Neural progenitor cell (in vitro differentiated cells): ENCODE measurements around the gene FANCD2.

Source experiments
- CTCF ChIP-seq: fragments of 200-600 bp; sonication (generic); IDR thresholded peaks from 2 replicates; pipeline ENCODE4 v1.5.1; 2017; ENCODE audit warnings: antibody characterized with exemption, mild to moderate bottlenecking
- EZH2 ChIP-seq: fragments of 200-600 bp; sonication (generic); IDR thresholded peaks from 2 replicates; pipeline ENCODE4 v1.6.1; 2017; ENCODE audit warnings: antibody characterized with exemption, mild to moderate bottlenecking, moderate library complexity
- EZH2phosphoT487 ChIP-seq: fragments of 200-600 bp; sonication (generic); IDR thresholded peaks from 2 replicates; pipeline ENCODE4 v1.6.1; 2017; ENCODE audit warnings: antibody characterized with exemption

DNA sequence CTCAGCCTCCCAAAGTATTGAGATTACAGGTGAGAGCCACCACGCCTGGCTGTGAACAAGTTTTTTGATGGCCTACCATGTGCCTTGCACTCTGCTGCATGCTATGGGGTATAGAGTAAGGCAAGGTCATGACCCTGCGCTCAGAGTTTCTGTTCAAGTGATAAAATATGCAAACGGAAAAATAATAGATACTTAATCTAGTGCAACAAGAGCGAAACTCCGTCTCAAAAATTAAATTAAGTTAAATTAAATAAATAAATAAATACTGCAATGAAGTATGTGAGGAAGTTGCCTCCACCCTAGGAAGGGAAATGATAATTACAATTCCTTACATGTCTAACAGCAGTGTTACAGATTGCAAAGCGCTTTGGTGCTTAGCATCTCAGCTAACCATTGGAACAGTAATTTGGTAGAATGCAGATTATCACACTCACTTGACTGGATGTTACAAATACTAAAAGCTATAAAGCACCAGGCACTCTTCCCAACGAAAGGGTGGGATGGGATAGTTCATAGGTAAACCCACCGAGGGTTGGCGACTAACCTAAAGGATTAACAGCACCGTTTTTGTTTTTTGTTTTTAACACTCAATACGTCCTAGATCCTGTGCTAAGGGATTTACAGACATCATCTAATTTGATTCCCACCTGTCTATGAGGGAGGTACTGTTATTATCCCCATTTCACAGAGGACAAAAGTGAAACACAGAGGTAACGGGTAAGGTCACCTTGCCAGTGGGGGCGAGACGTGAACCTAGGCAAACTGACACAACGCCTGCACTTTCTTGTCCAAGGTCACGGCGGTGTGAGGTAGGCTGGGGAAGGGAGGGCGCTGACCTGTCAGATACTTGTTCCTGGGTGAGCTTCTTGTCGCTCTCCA, 793 bp upstream of the FANCD2 start:
- TF ChIP-seq CTCF (no peak), EZH2 (no peak), EZH2phosphoT487 (no peak)
